Peyer's patch (tissue), 4 donors: ENCODE results near the gene MTRFR.

Experiments used
- CTCF ChIP-seq, 6 experiments: fragments of 450-650 bp in 4 of 6; fragments of 200-600 bp in 2 of 6; sonication (generic) in 1 of 6; IDR thresholded peaks; one replicate each; pipeline ENCODE4 v1.5.1; 2017 to 2019; ENCODE audit warnings: antibody characterized with exemption in 6 of 6, mild to moderate bottlenecking in 3 of 6, moderate library complexity in 1 of 6
- POLR2A ChIP-seq, 2 donors: fragments of 450-650 bp; IDR thresholded peaks; one replicate each; pipeline ENCODE4 v1.5.1; 2017; ENCODE audit warnings: antibody characterized with exemption in 2 of 2, mild to moderate bottlenecking in 2 of 2, moderate library complexity in 2 of 2

- no peak for TF ChIP-seq CTCF (IDR thresholded peaks at IDR 0.05)
- no peak for TF ChIP-seq POLR2A (IDR thresholded peaks at IDR 0.05)
Observed at GRCh38 chr12:123199936-123200335, 33.3 kb upstream of the MTRFR start.
